ENCODE data around the gene EIF3CL. TPM values are rescaled to one million over a fixed set of nuclear protein-coding genes. Genes with fewer than 3 reads are reported as not detected.
A peak's percentile ranks its signal among the peaks of the same experiment; 100 is the strongest.
"Not testable (repeated sequence)": the region's sequence is repeated elsewhere in the genome, so short reads cannot be mapped to it uniquely, and the experiment has no call there.

The EIF3CL gene, protein sequence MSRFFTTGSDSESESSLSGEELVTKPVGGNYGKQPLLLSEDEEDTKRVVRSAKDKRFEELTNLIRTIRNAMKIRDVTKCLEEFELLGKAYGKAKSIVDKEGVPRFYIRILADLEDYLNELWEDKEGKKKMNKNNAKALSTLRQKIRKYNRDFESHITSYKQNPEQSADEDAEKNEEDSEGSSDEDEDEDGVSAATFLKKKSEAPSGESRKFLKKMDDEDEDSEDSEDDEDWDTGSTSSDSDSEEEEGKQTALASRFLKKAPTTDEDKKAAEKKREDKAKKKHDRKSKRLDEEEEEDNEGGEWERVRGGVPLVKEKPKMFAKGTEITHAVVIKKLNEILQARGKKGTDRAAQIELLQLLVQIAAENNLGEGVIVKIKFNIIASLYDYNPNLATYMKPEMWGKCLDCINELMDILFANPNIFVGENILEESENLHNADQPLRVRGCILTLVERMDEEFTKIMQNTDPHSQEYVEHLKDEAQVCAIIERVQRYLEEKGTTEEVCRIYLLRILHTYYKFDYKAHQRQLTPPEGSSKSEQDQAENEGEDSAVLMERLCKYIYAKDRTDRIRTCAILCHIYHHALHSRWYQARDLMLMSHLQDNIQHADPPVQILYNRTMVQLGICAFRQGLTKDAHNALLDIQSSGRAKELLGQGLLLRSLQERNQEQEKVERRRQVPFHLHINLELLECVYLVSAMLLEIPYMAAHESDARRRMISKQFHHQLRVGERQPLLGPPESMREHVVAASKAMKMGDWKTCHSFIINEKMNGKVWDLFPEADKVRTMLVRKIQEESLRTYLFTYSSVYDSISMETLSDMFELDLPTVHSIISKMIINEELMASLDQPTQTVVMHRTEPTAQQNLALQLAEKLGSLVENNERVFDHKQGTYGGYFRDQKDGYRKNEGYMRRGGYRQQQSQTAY
- total RNA-seq, result 100 to 1,000 TPM in 1 of 2 donors, 10 to 100 TPM in 1; 94.2 to 157 TPM

DNA sequence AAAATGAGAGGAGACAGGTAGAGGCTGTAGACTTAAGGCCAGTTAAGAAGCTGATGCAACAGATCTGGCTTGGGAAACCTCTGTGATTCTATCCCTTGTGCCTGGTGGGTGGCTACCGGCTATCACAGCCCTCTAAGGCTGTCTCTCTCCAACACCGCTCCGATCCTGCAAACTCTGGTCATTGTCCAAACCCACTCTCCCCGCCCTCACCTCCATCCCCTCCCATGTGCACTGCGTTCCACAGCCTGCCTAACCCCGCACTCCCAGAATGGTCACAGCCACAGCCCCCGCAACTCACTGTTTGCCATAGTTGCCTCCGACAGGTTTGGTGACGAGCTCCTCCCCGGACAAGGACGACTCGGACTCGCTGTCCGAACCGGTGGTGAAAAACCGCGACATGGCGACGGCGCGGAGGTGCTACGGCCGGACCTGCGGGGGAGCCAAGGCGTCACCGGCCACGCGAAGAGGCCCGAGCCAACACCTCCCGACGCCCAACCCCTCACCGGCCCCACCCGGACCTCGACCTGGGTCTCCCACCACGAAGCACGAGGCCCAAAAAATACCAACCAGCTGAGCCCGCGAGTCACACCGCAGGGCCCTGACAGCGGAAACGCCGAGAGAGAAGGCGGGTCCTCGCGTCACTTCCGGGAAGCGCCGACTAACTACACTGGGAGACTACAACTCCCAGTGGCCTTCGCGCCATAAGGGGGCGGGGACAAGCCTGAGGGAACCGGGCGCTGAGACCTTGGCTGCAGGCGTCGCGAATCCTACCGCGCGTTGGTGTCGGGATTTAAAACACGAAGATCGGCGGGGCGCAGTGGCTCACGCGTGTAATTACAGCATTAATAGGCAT is at the start of gene EIF3CL:
Gene EIF3CL (minus strand): TSS at position 622 of the 853 bp plus-strand sequence. CDS start 223 bp downstream, at position 399.
- H3K4me3 ChIP-seq; H3K36me3 ChIP-seq (replicated peaks in 1 of 2; ENCODE audit: insufficient read depth in 1 of 2, low read depth in 2 of 2); DNase-seq; H3K27ac ChIP-seq; H3K9me3 ChIP-seq; H3K27me3 ChIP-seq; intact Hi-C loops (cut with DNase I); H3K4me1 ChIP-seq: not testable (repeated sequence)
- ATAC-seq, result peak; percentile 100
- WGBS, 2 donors, result no CpG with 5 or more reads among the region's 66 CpGs

DNA sequence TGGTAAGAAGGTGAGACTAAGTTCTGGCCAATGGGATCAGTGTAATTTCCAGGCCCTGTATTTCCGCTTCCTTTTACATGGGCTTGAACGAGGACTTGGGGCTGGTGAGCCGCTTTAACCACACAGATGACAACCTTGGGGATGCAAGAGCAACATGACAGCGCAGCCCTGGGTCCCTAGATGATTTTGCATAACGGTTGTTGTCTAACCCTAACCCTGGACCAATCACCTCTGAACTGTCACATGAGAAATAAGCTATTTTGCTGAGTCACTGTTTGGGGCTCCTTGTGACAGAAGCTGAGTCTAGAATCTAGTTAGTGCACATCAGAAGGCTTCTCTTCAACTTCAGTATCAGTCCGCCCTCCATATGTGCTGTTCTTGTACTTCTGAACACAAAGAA is 43.4 kb upstream of the EIF3CL start:
- no CpG with 5 or more reads among the region's 6 CpGs for WGBS, 2 donors
- H3K36me3 ChIP-seq (replicated peaks in 1 of 2; ENCODE audit: insufficient read depth in 1 of 2, low read depth in 2 of 2); H3K4me3 ChIP-seq; H3K27ac ChIP-seq; H3K4me1 ChIP-seq; intact Hi-C loops (cut with DNase I); DNase-seq; H3K9me3 ChIP-seq; ATAC-seq; H3K27me3 ChIP-seq: not testable (repeated sequence)

GRCh38 chr16:28446388-28446787 is 42.7 kb upstream of the EIF3CL start:
- H3K4me1 ChIP-seq; H3K4me3 ChIP-seq; H3K36me3 ChIP-seq (replicated peaks in 1 of 2; ENCODE audit: insufficient read depth in 1 of 2, low read depth in 2 of 2); H3K9me3 ChIP-seq; H3K27me3 ChIP-seq; DNase-seq; H3K27ac ChIP-seq; ATAC-seq; intact Hi-C loops (cut with DNase I): not testable (repeated sequence)
- no CpG with 5 or more reads among the region's 4 CpGs for WGBS, 2 donors

DNA sequence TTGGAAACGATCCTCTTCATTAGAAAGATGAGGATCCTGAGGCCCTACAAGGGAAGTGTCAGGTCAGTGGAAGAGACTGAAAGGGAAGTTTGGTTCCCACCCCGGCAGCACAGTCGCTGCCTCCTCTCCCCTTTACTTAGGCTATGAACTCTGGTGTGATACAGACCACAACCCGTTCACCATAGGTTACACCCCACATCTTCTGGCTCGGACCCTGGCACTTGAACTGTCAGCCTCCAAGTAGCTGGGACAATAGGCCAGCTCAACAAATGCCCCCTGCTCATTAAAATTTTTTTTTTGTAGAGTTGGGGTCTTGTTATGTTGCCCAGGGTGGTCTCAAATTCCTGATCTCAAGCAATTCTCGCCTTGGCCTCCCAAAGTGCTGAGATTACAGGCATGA is 40.3 kb upstream of the EIF3CL start:
- WGBS, 2 donors, result 67% methylated on average over 1 of the region's 6 CpGs; no CpG with 5 or more reads in 1 of the 2 donors
- intact Hi-C loops (cut with DNase I); H3K27ac ChIP-seq; H3K9me3 ChIP-seq; H3K4me3 ChIP-seq; H3K36me3 ChIP-seq (replicated peaks in 1 of 2; ENCODE audit: insufficient read depth in 1 of 2, low read depth in 2 of 2); DNase-seq; H3K27me3 ChIP-seq; ATAC-seq; H3K4me1 ChIP-seq: not testable (repeated sequence)

GRCh38 chr16:28438899-28439298 is 35.3 kb upstream of the EIF3CL start:
- H3K36me3 ChIP-seq (replicated peaks in 1 of 2; ENCODE audit: insufficient read depth in 1 of 2, low read depth in 2 of 2); H3K4me3 ChIP-seq; H3K27ac ChIP-seq; H3K27me3 ChIP-seq; H3K4me1 ChIP-seq; H3K9me3 ChIP-seq; intact Hi-C loops (cut with DNase I); DNase-seq; ATAC-seq: not testable (repeated sequence)
- WGBS, 2 donors, result 71 to 100% methylated on average over 1 to 4 of the region's 6 CpGs

DNA sequence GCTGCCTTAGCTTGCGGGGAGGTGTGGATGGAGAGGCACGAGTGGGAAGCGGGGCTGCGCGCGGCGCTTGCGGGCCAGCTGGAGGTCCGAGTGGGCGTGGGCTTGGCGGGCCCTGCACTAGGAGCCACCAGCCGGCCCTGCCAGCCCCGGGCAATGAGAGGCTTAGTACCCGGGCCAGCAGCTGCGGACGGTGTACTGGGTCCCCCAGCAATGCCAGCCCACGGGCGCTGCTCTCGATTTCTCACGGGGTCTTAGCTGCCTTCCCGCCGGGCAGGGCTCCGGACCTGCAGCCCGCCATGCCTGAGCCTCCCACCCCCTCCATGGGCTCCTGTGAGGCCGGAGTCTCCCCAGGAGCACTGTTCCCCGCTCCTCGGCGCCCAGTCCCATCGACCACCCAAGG is 31.7 kb upstream of the EIF3CL start:
- ATAC-seq; intact Hi-C loops (cut with DNase I); H3K4me1 ChIP-seq; H3K9me3 ChIP-seq; H3K36me3 ChIP-seq (replicated peaks in 1 of 2; ENCODE audit: insufficient read depth in 1 of 2, low read depth in 2 of 2); H3K27ac ChIP-seq; H3K27me3 ChIP-seq; H3K4me3 ChIP-seq: not testable (repeated sequence)
- peak in 2 of 4 donors; percentile 3 to 5 for DNase-seq
- WGBS, 2 donors, result no CpG with 5 or more reads among the region's 29 CpGs

DNA sequence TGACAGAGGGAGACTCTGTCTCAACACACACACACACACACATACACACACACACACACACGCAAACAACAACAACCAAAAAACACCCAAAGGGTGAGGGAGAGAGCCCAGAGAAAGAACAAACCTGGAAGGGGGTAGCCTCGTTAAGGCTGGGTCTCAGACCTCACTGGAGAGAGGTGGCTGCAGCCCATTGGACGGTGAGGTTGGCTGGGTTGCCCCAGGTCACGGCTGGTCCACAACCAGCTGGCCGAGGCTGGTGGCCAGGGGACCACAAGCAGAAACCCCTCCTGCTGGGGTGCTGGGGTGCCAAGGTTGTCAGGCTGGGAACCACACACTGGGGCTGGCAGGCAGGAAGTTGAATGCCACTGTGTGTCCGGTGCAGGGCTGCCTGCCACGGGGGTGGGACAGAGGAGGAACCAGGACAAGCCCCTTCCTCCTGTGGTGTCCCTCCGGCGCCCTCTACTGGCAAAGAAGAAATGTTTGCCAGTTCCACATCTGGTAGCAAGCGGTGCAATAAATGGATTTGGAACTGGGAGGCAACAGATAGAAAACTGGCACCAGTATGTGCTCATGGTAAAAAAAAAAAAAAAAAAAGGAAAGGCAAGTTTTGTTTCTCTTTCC is 22.5 kb upstream of the EIF3CL start:
- no CpG with 5 or more reads among the region's 10 CpGs for WGBS, 2 donors
- intact Hi-C loops (cut with DNase I); H3K4me1 ChIP-seq; H3K27me3 ChIP-seq; H3K36me3 ChIP-seq (replicated peaks in 1 of 2; ENCODE audit: insufficient read depth in 1 of 2, low read depth in 2 of 2); H3K9me3 ChIP-seq; H3K27ac ChIP-seq; DNase-seq; H3K4me3 ChIP-seq: not testable (repeated sequence)
- ATAC-seq, result peak; percentile 92

GRCh38 chr16:28421071-28421750 is 17.6 kb upstream of the EIF3CL start:
- H3K27me3 ChIP-seq; H3K4me3 ChIP-seq; H3K4me1 ChIP-seq; H3K27ac ChIP-seq; H3K36me3 ChIP-seq (replicated peaks in 1 of 2; ENCODE audit: insufficient read depth in 1 of 2, low read depth in 2 of 2); H3K9me3 ChIP-seq; DNase-seq; intact Hi-C loops (cut with DNase I): not testable (repeated sequence)
- WGBS, 2 donors, result no CpG with 5 or more reads among the region's 11 CpGs
- ATAC-seq, result peak; percentile 60

DNA sequence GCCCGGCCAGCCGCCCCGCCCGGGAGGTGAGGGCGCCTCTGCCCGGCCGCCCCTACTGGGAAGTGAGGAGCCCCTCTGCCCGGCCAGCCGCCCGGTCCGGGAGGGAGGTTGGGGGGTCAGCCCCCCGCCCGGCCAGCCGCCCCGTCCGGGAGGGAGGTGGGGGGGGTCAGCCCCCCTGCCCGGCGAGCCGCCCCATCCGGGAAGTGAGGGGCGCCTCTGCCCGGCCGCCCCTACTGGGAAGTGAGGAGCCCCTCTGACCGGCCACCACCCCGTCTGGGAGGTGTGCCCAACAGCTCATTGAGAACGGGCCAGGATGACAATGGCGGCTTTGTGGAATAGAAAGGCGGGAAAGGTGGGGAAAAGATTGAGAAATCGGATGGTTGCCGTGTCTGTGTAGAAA is 13.4 kb upstream of the EIF3CL start:
- intact Hi-C loops (cut with DNase I); H3K27me3 ChIP-seq; H3K27ac ChIP-seq; H3K9me3 ChIP-seq; H3K4me3 ChIP-seq; DNase-seq; H3K4me1 ChIP-seq; ATAC-seq; H3K36me3 ChIP-seq (replicated peaks in 1 of 2; ENCODE audit: insufficient read depth in 1 of 2, low read depth in 2 of 2): not testable (repeated sequence)
- WGBS, 2 donors, result no CpG with 5 or more reads among the region's 30 CpGs

GRCh38 chr16:28414530-28414929 is 10.9 kb upstream of the EIF3CL start:
- WGBS, 2 donors, result 85 to 96% methylated on average over 8 to 10 of the region's 18 CpGs
- intact Hi-C loops (cut with DNase I); H3K4me3 ChIP-seq; H3K27ac ChIP-seq; H3K4me1 ChIP-seq; H3K27me3 ChIP-seq; ATAC-seq; H3K36me3 ChIP-seq (replicated peaks in 1 of 2; ENCODE audit: insufficient read depth in 1 of 2, low read depth in 2 of 2); H3K9me3 ChIP-seq: not testable (repeated sequence)
- DNase-seq, result peak in 1 of 4 donors; percentile 6

All from body of pancreas (tissue), 4 donors.